AG04449 (cell line): ENCODE data around the gene SHANK2.

ENCODE experiments used
- CTCF ChIA-PET: fragments of 350-600 bp; formaldehyde crosslinking; extraction: SDS; loops from one replicate; lab custom pipeline; 2021; ENCODE audit warnings: antibody characterized with exemption; lab: Yijun Ruan, JAX
- POLR2A ChIA-PET: fragments of 400-600, 350-600 bp; formaldehyde crosslinking; extraction: SDS; loops from one replicate; lab custom pipeline; 2020; ENCODE audit warnings: antibody characterized with exemption, inconsistent platforms; lab: Yijun Ruan, JAX
- DNase-seq: peaks from one replicate; pipeline ENCODE4 v3.0.0-alpha.2; 2010; ENCODE audit warnings: low read depth, low spot score
- H3K4me3 ChIP-seq: 2 replicates; pipeline ENCODE4 v1.5.1; 2011; ENCODE audit warnings: low read depth, mild to moderate bottlenecking, control low read depth, low read length
- TF ChIP-seq, protein P1 (sequence below): IDR thresholded peaks from one replicate; pipeline ENCODE4 v1.5.1; 2011; ENCODE audit warnings: mild to moderate bottlenecking, moderate library complexity, low read length, control low read depth, inconsistent platforms; ENCODE audit not compliant: insufficient read depth; ENCODE audit errors: missing control alignments

The SHANK2 gene

GRCh38 chr11:71266114-71266833, 13.9 kb upstream of the SHANK2 start:
- no peak overlapping the region for H3K4me3 ChIP-seq
- CTCF ChIA-PET: no interaction called here
- POLR2A ChIA-PET: interaction anchor here (1.2 kb wide), 1 partner anchor 21 kb away, joined by 3 read pairs; no protein-coding TSS in a partner anchor
- no peak for DNase-seq
- TF ChIP-seq, protein P1, sequence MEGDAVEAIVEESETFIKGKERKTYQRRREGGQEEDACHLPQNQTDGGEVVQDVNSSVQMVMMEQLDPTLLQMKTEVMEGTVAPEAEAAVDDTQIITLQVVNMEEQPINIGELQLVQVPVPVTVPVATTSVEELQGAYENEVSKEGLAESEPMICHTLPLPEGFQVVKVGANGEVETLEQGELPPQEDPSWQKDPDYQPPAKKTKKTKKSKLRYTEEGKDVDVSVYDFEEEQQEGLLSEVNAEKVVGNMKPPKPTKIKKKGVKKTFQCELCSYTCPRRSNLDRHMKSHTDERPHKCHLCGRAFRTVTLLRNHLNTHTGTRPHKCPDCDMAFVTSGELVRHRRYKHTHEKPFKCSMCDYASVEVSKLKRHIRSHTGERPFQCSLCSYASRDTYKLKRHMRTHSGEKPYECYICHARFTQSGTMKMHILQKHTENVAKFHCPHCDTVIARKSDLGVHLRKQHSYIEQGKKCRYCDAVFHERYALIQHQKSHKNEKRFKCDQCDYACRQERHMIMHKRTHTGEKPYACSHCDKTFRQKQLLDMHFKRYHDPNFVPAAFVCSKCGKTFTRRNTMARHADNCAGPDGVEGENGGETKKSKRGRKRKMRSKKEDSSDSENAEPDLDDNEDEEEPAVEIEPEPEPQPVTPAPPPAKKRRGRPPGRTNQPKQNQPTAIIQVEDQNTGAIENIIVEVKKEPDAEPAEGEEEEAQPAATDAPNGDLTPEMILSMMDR: no peak

DNA sequence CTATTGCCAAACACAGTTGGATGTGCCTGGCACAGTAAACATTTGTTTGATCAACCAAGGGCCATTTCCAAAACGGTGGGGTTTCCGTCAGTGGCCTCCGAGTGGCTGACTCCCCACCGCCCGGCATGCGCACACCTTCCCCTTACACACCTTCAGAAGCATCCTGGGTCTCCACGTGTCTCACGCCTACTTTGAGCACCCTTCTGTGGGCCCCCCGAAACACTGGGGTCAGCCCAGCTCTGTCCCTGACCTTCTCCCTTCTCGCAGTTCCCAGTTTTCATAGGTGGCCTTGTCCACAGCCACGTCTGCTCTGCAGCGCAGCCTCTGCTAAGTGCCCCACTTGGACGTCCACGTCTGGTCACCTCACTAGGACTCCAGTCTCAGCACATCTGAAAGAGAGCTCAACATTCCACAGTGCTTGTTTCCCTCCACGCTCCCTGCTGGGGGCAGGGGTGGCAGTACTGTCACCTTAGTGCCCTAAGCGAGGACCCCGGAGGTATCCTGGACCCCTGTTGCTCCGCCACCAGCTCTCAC, 13.2 kb upstream of the SHANK2 start:
- ChIA-PET CTCF (interaction anchor here (0.6 to 1.6 kb wide), 2 partner anchors 9 to 146 kb away, joined by 3 to 5 read pairs; no protein-coding TSS in a partner anchor), POLR2A (interaction anchor here (1.2 kb wide), 1 partner anchor 22 kb away, joined by 3 read pairs; no protein-coding TSS in a partner anchor)
- no peak for DNase-seq
- TF ChIP-seq, protein P1: no peak
- H3K4me3 ChIP-seq: no peak overlapping the region

DNA sequence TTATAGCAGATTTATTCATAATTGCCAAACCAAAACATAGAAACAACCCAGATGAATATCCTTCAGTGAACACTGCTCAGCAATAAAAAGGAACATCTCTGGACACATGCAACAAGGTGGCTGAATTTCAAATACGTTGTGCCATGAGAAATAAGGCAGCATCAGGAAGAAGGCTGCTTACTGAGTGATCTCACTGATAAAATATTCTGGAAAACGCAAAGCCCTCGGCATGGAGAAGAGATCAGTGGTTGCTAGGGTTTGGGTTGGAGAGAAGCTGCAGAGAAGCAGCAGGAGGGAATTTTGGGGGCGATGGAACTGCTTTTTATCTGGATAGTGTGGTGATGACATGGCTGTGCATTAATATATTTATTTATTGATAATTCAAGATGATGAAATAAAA, 11.0 kb upstream of the SHANK2 start:
- DNase-seq: no peak
- ChIA-PET CTCF (interaction anchor here (1.2 kb wide), 1 partner anchor 12 kb away, joined by 4 read pairs; the partner anchor contains the start of gene SHANK2), POLR2A (no interaction called here)
- H3K4me3 ChIP-seq: no peak overlapping the region
- TF ChIP-seq, protein P1: no peak

DNA sequence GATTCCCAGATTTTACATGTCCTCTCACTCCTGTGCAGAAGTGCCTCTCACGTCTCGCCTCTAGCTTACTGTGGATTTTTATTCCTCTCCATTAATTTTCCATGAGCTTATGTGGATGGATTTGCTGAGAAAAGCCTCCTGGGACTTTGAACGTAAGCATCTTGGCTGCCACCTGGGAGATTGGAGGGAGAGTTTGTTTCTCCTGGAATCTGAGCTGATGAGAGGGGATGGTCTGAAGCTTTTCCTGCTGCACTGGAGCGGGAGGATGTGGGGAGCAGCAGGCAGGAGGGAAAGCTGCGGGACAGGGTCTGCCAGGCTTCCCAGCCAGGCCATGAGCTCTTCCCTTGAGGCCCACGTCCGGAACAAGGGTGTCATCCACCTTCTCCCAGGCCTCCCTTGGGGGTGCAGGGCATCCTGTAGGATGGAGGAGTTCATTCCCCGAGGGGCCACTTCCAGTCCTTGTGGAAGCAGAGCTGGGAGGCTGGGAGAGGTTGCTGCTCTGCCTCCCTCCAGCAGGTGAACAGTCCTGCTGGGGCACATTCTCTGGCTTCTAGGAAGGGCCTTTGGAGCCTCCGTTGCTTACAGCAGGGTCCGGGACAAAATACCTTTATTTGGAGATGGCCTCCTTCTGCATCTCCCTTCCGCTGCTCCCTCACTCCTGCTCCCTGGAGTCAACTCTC, 3.6 kb upstream of the SHANK2 start:
- POLR2A ChIA-PET: no interaction called here
- CTCF ChIA-PET: interaction anchor here (1.5 kb wide), 1 partner anchor 9 kb away, joined by 5 read pairs; no protein-coding TSS in a partner anchor
- DNase-seq: no peak
- TF ChIP-seq, protein P1: no peak
- H3K4me3 ChIP-seq: no peak overlapping the region

- CTCF ChIA-PET: no interaction called here
- POLR2A ChIA-PET: no interaction called here
- H3K4me3 ChIP-seq: no peak overlapping the region
- DNase-seq: no peak
- TF ChIP-seq, protein P1: no peak
Observed at GRCh38 chr11:71255323-71255722, 2.9 kb upstream of the SHANK2 start.
